Smooth muscle cell of the brain vasculature (primary cell): ENCODE results near the gene BPIFA2.

Experiments
- DNase-seq: peaks from one replicate; pipeline ENCODE4 v3.0.0-alpha.2; 2012; ENCODE audit warnings: low read depth, low spot score

BPIFA2 gene

GRCh38 chr20:33199026-33199425 lies 31.1 kb downstream of the BPIFA2 start:
- DNase-seq, result no peak

GRCh38 chr20:33202451-33202850 lies 34.5 kb downstream of the BPIFA2 start:
- DNase-seq, result no peak

GRCh38 chr20:33203444-33203843 lies 35.5 kb downstream of the BPIFA2 start:
- DNase-seq, result no peak

- peak; percentile 9 for DNase-seq
These were observed 41.8 kb downstream of the BPIFA2 start for GRCh38 chr20:33209789-33210188.

GRCh38 chr20:33210371-33210770 lies 42.4 kb downstream of the BPIFA2 start:
- DNase-seq, result no peak

GRCh38 chr20:33211817-33212424 lies 44.0 kb downstream of the BPIFA2 start:
- DNase-seq, result peak; percentile 2

- no peak for DNase-seq
These were observed 49.1 kb downstream of the BPIFA2 start, which contains the start of gene BPIFA3 for GRCh38 chr20:33217052-33217451. BPIFA3 (plus strand) TSS chr20:33217352; CDS start chr20:33217537, 185 bp downstream.

- no peak for DNase-seq
These were observed 56.4 kb downstream of the BPIFA2 start for GRCh38 chr20:33224399-33224798.

GRCh38 chr20:33229843-33230242 lies 61.9 kb downstream of the BPIFA2 start:
- no peak for DNase-seq
